Prostate gland (tissue), 2 donors: ENCODE measurements around the gene TSEN15. TPM values are rescaled to one million over a fixed set of nuclear protein-coding genes. Genes with fewer than 3 reads are reported as not detected.

Experiments used
- DNase-seq: peaks from one replicate; pipeline ENCODE4 v3.0.0-alpha.2; 2019; ENCODE audit warnings: low spot score
- H3K27ac ChIP-seq, 2 donors: fragments of 200-600 bp; sonication (generic); 2 replicates each; pipeline ENCODE4 v1.5.1; 2017 to 2019
- H3K27me3 ChIP-seq: fragments of 200-600 bp; sonication (generic); replicated peaks from 2 replicates; pipeline ENCODE4 v1.5.1; 2019; ENCODE audit not compliant: insufficient read depth
- H3K36me3 ChIP-seq, 2 donors: fragments of 200-600 bp; sonication (generic); 1 replicate in 1 of 2; 2 replicates in 1 of 2; pipeline versions ENCODE4 v1.5.1 to v1.8.1; 2017 to 2019
- H3K4me1 ChIP-seq: fragments of 200-600 bp; sonication (generic); replicated peaks from 2 replicates; pipeline ENCODE4 v1.5.1; 2019
- H3K4me3 ChIP-seq, 2 donors: fragments of 200-600 bp; sonication (generic); 2 replicates each; pipeline ENCODE4 v1.5.1; 2017 to 2019
- H3K9me3 ChIP-seq: fragments of 200-600 bp; sonication (generic); 2 replicates; pipeline ENCODE4 v1.5.1; 2017
- POLR2A ChIP-seq: fragments of 450-650 bp; IDR thresholded peaks from one replicate; pipeline ENCODE4 v1.6.1; 2016; ENCODE audit warnings: antibody characterized with exemption, mild to moderate bottlenecking
- POLR2AphosphoS5 ChIP-seq: sonication (generic); formaldehyde crosslinking; IDR thresholded peaks from one replicate; pipeline ENCODE4 v1.6.1; 2017; ENCODE audit warnings: antibody characterized with exemption
- WGBS: methylation state at CpG from one replicate; pipeline ENCODE4 v1.1.5; 2018; 5-methylcytosine and 5-hydroxymethylcytosine counted together
- intact Hi-C: fragments of 100-400 bp; cut with DNase I; formaldehyde crosslinking; loops from one replicate; pipeline ENCODE4 v1.14.2; 2022
- total RNA-seq, 2 donors: library from RNA; depleted of rRNA; stranded (reverse); fragments of >200 nt; gene quantifications; one replicate each; pipeline ENCODE4 v1.1.0, GENCODE V29; 2016
- TF ChIP-seq, protein P1 (sequence below), 4 experiments: fragments of 200-600 bp in 2 of 4; fragments of 450-650 bp in 2 of 4; sonication (generic) in 2 of 4; IDR thresholded peaks; 1 replicate in 3 of 4; 2 replicates in 1 of 4; pipeline ENCODE4 v1.5.1; 2016 to 2019; ENCODE audit warnings: antibody characterized with exemption in 4 of 4, mild to moderate bottlenecking in 2 of 4, moderate library complexity in 2 of 4

Gene TSEN15
- total RNA-seq, 2 donors from 2014 or later, result 33.4 to 36.8 TPM

DNA sequence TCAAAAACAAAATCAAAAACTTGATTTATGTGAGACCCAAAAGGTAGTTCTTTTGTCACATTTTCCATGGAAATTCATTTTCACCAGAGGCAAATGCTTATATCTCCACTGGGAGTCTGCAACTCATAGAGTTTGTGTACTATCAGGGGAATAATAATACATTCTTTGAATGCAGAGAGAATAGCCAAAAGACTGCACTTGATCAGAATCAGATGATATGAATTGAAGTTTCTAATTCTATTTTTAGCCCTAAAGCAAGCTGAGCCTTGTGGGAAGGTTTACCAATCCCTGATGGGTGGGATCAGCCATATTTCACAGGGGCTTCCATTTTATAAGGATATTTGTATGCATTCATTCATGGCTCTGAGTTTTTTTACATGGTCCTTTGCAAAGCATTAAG lies 49.6 kb downstream of the TSEN15 start:
- no peak overlapping the region for H3K27ac ChIP-seq
- H3K4me1 ChIP-seq, result no peaks in the 10 kb centered on the region
- no peaks in the 10 kb centered on the region for H3K27me3 ChIP-seq
- H3K36me3 ChIP-seq, result no peaks in the 10 kb centered on the region
- no peak overlapping the region for H3K4me3 ChIP-seq
- no peaks in the 10 kb centered on the region for H3K9me3 ChIP-seq
- intact Hi-C loops, result no loop called here
- DNase-seq, result no peak
- TF ChIP-seq, protein P1, sequence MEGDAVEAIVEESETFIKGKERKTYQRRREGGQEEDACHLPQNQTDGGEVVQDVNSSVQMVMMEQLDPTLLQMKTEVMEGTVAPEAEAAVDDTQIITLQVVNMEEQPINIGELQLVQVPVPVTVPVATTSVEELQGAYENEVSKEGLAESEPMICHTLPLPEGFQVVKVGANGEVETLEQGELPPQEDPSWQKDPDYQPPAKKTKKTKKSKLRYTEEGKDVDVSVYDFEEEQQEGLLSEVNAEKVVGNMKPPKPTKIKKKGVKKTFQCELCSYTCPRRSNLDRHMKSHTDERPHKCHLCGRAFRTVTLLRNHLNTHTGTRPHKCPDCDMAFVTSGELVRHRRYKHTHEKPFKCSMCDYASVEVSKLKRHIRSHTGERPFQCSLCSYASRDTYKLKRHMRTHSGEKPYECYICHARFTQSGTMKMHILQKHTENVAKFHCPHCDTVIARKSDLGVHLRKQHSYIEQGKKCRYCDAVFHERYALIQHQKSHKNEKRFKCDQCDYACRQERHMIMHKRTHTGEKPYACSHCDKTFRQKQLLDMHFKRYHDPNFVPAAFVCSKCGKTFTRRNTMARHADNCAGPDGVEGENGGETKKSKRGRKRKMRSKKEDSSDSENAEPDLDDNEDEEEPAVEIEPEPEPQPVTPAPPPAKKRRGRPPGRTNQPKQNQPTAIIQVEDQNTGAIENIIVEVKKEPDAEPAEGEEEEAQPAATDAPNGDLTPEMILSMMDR (IDR thresholded peaks at IDR 0.05), result no peak
- TF ChIP-seq POLR2A (no peak), POLR2AphosphoS5 (no peak)

DNA sequence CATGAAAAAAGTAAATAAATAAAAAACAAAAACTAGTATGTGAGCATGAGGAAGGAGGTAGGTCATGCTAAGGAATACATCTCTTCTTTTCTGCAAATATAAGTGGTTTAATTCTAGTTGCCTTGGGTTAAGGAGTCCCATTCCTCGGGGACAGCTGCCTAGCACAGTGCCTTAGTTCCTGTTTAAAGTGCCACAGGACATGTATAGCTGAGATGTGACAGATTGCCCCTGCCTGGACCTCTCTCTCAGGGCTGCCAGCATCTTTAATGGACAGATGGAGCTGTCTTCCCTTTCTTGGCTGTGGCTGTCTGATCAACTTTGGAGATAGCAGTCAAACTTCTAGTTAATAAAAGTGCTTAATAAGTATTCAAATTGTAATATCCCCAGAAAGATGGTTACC lies 50.0 kb downstream of the TSEN15 start:
- intact Hi-C loops, result no loop called here
- no peak for DNase-seq
- 50% methylated on average over 1 of the region's 1 CpG for WGBS
- H3K4me3 ChIP-seq, result no peak overlapping the region
- no peaks in the 10 kb centered on the region for H3K9me3 ChIP-seq
- no peak for TF ChIP-seq POLR2AphosphoS5
- TF ChIP-seq, protein P1 (IDR thresholded peaks at IDR 0.05), result no peak
- no peak for TF ChIP-seq POLR2A
- no peak overlapping the region for H3K27ac ChIP-seq
- no peaks in the 10 kb centered on the region for H3K4me1 ChIP-seq
- no peaks in the 10 kb centered on the region for H3K36me3 ChIP-seq
- H3K27me3 ChIP-seq, result no peaks in the 10 kb centered on the region

DNA sequence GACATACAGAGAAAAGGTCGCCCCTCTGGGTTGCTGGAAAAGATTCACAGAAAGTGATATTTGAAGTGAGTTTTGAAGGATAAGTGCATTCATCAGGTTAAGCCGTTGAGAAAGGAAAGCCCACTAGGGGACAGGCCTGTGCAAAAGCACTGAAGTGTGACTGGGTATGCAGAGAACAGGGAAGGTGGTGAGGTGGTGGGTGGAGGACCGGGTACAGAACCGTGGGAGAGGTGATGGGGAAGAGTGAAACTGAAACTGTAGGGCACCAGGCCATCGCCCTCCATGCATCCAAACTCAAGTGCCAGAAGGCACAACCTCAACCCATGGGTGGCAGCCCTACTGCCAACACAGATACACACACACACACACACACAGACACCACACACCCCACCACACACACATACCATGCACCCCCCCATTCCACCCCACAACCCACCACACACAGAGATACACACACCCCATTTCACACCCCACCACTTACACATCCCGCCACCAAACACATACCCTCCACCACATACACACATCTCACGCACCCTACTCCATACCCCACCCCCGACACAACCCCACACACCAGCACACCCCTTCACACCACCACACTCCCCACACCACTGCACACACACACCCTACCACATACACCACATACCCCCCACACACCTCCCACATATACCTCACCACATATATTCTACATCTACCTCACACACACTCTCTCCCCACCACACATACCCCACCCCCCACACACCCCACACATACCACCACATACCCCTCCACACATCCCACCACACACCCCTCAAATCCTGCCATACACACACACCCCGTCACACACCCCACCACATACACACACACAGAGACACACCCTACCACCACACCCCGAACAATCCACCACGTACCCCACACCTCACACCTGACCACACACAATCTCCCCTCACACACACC lies 59.0 kb downstream of the TSEN15 start:
- no peak for DNase-seq
- WGBS, result 87% methylated on average over 11 of the region's 11 CpGs
- Histone ChIP-seq H3K36me3 (no peaks in the 10 kb centered on the region), H3K4me3 (no peak overlapping the region), H3K27ac (no peak overlapping the region), H3K27me3 (no peaks in the 10 kb centered on the region), H3K9me3 (no peaks in the 10 kb centered on the region), H3K4me1 (no peaks in the 10 kb centered on the region)
- intact Hi-C loops, result no loop called here
- TF ChIP-seq, protein P1 (IDR thresholded peaks at IDR 0.05), result no peak
- TF ChIP-seq POLR2AphosphoS5 (no peak), POLR2A (no peak)

DNA sequence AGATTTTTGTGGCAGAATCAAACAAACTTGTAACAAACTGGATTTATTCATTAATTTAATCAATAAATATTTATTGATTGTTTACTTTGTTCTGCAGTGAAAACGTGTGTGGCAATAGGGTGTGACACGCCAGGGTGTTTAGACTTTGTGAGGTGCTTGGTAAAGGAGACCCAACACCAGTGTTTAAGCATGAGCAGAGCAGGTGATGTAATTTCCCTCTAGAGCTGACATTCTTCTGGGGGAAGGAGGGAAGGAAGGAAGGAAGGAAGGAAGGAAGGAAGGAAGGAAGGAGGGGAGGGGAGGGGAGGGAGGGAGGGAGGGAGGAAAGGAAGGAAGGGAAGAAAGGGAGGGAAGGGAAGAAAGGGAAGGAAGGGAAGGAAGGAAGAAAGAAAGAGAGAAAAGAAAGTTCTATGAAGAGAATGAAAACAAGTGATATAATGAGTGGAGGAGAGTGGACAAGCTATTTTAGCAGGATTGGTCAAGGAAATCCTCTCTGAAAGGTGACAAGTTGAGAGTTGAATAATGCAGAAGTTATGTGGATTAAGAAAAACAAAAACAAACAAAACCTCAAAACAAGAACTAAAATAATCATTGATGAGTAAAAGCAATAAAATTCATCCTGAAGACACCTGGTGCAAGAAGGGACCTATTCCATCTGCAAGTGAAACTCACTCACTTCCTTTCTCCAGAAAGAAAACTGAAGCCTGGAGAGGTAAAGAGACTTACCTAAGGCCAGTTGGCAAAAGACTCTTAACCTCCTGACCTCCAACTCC lies 60.8 kb downstream of the TSEN15 start:
- intact Hi-C loops, result no loop called here

More for the DNA sequence above, 60.8 kb downstream of the TSEN15 start:
- Histone ChIP-seq H3K4me3 (no peak overlapping the region), H3K4me1 (no peaks in the 10 kb centered on the region), H3K27ac (no peak overlapping the region), H3K9me3 (no peaks in the 10 kb centered on the region), H3K27me3 (no peaks in the 10 kb centered on the region), H3K36me3 (no peaks in the 10 kb centered on the region)
- TF ChIP-seq POLR2AphosphoS5, result no peak
- TF ChIP-seq, protein P1 (IDR thresholded peaks at IDR 0.05), result no peak
- no peak for TF ChIP-seq POLR2A
- WGBS, result 65% methylated on average over 2 of the region's 2 CpGs
- no peak for DNase-seq
